Fibroblast of gingiva (primary cell): ENCODE data around the gene GTF2H4.
A peak's percentile ranks its signal among the peaks of the same experiment; 100 is the strongest.

Experiments
- DNase-seq: peaks from one replicate; pipeline ENCODE4 v3.0.0-alpha.2; 2011; ENCODE audit warnings: low read depth

GTF2H4 gene

GRCh38 chr6:30882759-30883684, 25.0 kb upstream of the GTF2H4 start:
- no peak for DNase-seq

DNA sequence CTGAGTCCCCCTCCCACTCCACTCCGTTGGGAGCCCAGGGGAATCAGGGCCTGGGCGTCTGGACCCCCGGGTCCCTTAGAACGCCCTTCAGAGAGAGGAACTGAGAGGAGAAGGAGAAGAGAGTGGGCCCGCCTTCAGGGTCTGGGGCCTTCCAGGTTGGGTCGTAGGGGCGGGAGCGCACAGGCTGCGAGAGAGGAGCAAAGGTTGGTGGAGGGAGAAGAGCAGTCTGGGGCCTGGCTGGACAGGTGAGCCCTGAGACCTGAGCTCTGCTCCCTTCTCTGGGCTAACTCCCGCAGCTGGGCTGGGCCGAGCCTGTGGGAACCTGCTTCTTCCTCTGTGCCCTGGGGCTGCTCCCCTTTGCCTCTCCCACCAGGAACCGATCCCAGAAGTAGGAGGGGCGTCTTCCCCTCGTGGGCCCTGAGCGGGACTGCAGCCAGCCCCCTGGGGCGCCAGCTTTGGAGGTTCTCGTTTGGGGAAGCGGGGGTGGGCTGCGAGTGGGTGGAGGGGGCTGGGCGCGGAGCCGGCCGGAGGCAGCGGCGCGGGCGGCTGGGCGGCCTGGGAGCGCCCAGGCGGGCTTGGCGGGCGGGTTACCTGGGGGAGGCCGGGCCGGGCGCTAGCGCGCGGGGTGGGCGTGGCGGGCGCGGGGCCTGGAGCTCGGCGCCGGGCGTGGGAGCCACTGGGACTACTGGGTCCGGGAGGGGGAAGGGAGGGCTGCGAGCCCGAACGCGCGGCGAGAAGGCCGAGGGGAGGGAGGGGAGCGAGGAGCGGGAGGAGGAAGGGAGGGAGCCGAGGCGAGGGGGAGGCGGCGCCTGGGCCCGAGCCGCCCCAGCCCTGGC, 24.1 kb upstream of the GTF2H4 start, which contains the start of gene DDR1:
TSS of gene DDR1 (plus strand) at position 835 of the 836 bp plus-strand sequence. CDS start 4,211 bp downstream, outside the sequence.
- DNase-seq, result peak; percentile 59

- DNase-seq, result no peak
Observed at GRCh38 chr6:30884521-30885480, 23.2 kb upstream of the GTF2H4 start.

GRCh38 chr6:30885481-30885998, 22.5 kb upstream of the GTF2H4 start:
- no peak for DNase-seq

GRCh38 chr6:30885999-30886896, 21.8 kb upstream of the GTF2H4 start:
- DNase-seq, result peak; percentile 56

DNA sequence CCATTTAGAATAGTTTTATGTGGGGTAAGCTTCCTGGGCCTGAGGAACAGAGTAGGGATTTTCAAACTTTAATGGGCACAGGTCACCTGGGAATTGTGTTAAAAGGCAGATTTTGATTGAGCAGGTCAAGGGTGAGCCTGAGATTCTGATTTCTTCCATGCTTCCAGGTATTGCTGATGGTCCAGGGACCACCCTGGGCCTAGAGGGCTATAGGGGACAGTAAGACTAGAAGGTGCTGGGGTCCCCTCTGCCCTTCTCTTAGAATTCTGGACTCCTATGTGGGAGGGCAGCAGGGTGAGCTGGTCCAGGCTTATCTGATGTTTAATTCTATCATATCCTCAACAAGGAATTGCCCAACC, 21.1 kb upstream of the GTF2H4 start:
- no peak for DNase-seq

DNA sequence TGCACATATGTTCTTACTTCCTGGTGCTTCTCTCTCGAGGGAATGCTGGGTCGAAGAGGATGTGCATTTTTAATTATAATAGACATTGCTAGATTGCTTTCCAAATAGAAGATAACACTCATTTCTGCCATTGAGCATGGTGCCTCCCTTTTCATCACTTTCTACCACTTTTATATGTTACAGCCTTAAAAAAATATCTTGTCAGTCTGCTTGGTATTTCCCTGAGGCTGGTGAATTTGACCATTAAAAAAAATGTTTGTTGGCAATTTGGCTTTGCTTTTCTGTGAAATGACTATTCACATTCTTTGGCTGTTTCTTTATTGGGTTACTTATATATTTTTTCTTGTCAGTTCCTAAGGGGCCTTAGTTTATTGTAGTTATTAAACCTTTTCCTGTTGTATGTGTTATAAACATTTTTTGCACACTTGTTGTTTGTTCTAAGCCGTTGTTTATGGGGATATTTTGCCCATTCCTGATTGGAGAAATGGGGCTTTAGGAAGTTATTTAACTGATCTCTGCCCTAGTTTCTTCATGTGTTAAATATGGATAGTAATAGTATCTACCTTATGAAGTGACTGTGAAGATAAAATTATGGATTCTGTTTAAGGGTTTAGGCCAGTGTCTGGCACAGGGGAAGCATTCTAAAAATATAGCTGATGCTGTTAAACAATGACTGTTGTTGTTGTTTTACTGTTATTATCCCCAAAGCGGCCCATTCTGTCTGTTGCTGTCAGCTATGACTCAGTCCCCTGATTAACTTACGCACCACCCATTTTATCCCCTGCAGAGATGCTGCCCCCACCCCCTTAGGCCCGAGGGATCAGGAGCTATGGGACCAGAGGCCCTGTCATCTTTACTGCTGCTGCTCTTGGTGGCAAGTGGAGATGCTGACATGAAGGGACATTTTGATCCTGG, 19.8 kb upstream of the GTF2H4 start:
- DNase-seq, result peak; percentile 43

GRCh38 chr6:30888816-30889495, 19.1 kb upstream of the GTF2H4 start:
- no peak for DNase-seq

DNA sequence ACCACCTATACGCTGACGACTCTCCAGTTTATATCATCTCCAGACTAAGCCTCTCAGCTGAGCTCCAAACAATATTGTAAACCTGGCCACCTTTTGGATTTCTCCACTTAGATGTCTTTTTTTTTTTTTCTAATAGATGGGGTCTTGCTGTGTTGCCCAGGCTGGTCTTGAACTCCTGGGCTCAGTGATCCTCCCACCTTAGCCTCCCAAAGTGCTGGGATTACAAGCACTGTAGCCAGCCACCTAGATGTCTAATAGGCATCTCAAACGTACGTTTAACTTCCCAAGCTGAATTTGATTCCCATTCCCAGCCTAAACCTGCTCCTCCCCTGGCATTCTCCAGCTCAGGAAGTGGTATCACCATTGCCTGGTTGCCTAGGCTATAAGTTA, 18.5 kb upstream of the GTF2H4 start:
- no peak for DNase-seq

GRCh38 chr6:30889921-30890645, 17.9 kb upstream of the GTF2H4 start:
- DNase-seq, result no peak

- no peak for DNase-seq
Observed at GRCh38 chr6:30890646-30891449, 17.2 kb upstream of the GTF2H4 start.

DNA sequence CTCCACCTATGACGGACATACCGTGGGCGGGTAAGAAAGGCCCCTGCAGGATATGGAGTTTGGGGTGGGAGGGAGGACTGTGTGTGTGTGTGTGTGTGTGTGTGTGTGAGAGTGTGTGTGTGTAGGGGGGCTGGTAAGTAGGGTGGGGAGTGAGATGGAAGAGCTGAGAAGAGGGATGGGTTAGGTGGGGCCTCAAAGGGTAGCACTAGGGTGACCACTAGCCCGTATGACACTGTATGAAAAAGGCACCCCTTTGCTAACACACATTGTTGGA, 16.6 kb upstream of the GTF2H4 start:
- DNase-seq, result no peak

DNA sequence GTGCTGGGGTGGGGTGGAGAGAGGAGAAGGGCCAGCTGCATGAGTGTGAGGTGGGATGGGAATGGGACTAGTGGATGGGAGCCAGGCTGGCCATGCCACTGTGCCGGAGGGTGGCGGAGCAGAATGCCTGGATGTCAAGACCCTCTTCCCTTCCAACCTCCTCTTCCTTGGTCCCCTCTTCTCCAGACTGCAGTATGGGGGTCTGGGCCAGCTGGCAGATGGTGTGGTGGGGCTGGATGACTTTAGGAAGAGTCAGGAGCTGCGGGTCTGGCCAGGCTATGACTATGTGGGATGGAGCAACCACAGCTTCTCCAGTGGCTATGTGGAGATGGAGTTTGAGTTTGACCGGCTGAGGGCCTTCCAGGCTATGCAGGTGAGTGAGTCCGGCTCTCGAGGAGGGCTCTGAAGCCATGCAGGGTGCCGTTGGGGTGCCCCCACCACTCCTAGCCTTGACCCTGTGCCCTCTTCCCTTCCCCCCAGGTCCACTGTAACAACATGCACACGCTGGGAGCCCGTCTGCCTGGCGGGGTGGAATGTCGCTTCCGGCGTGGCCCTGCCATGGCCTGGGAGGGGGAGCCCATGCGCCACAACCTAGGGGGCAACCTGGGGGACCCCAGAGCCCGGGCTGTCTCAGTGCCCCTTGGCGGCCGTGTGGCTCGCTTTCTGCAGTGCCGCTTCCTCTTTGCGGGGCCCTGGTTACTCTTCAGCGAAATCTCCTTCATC, 16.0 kb upstream of the GTF2H4 start:
- DNase-seq, result no peak

DNA sequence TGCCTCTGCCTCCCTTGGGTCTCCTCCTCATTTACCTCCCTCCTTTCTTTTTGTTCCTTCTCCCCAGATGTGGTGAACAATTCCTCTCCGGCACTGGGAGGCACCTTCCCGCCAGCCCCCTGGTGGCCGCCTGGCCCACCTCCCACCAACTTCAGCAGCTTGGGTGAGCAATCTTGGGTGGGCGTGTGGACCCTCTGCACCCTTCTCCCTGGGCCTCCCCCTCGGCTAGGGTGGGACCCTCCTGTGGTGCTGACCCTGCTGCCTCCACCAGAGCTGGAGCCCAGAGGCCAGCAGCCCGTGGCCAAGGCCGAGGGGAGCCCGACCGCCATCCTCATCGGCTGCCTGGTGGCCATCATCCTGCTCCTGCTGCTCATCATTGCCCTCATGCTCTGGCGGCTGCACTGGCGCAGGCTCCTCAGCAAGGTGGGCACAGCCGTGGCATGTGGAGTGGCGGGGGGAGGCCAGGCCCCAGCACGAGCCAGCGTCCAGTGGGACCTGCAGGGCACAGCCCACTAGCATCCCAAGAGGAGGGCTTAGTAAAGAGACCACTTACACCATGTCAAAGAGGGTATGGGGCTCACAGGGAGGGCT, 14.9 kb upstream of the GTF2H4 start:
- DNase-seq, result no peak

DNA sequence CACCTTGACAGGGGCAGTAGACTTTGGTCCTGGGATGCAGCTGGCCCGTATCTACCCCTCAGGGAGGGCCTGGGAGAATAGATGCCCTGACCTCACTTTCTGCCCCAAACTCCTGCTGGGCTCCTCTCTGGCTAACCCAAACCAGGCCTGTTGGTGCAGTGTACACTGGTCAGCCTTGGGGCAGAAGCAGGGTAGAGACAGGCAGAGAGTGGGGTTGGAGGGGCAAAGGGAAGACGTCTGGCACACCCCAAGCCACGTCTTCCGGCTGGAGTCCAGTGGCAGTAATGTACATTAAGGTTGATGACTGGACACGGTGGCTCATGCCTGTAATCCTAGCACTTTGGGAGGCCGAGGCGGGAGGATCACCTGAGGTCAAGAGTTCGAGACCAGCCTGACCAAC, 14.3 kb upstream of the GTF2H4 start:
- DNase-seq, result no peak

DNA sequence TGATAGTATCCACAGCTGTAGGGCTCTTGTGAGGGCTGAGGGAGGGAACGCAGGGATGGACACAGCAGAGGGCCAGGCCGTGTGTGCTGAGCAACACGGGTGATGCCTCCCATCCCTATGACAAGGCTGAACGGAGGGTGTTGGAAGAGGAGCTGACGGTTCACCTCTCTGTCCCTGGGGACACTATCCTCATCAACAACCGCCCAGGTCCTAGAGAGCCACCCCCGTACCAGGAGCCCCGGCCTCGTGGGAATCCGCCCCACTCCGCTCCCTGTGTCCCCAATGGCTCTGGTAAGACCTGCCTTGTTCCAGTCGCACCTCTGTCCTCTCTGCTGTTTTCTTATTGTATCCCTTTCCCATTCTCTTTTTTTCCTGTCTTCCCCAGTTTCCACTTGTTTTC, 13.6 kb upstream of the GTF2H4 start:
- DNase-seq, result no peak

DNA sequence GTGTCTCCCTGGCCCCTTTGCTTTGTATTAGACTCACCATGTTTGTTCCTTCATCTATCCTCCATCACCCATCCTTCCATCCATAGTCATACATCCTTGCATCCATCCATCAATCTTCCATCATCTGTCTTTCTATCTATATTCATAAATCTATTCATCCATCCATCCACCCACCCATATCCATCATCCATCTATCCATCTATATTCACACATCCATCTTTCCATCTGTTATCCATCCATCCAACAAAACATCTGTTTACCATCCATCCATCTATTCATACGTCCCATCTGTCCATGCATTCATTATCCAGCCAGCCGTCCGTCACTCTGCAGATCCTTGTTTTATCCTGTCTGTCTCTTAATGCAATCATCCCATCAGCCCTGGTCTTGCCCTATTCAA, 13.1 kb upstream of the GTF2H4 start:
- no peak for DNase-seq
